Skeletal muscle satellite cell (primary cell): ENCODE results near the gene LEKR1.
"Not testable (repeated sequence)": the region's sequence is repeated elsewhere in the genome, so short reads cannot be mapped to it uniquely, and the experiment has no call there.

Experiments used
- H3K27me3 ChIP-seq: 2 replicates; pipeline ENCODE4 v1.7.0; 2013; ENCODE audit warnings: low read length; ENCODE audit not compliant: control insufficient read depth, insufficient read depth
- H3K36me3 ChIP-seq: 2 replicates; pipeline ENCODE4 v1.7.0; 2013; ENCODE audit warnings: mild to moderate bottlenecking, control low read depth, low read length; ENCODE audit not compliant: insufficient read depth
- H3K4me1 ChIP-seq: 2 replicates; pipeline ENCODE4 v1.7.0; 2013; ENCODE audit warnings: low read length; ENCODE audit not compliant: control insufficient read depth, insufficient read depth
- H3K4me2 ChIP-seq: 2 replicates; pipeline ENCODE4 v1.7.0; 2013; ENCODE audit warnings: mild to moderate bottlenecking, low read length
- H3K4me3 ChIP-seq: 2 replicates; pipeline ENCODE4 v1.7.0; 2013; ENCODE audit warnings: low read length
- H3K9ac ChIP-seq: 2 replicates; pipeline ENCODE4 v1.7.0; 2013; ENCODE audit warnings: mild to moderate bottlenecking, low read depth, low read length, moderate library complexity
- H3K9me3 ChIP-seq: replicated peaks from 2 replicates; pipeline ENCODE4 v1.7.0; 2013; ENCODE audit warnings: mild to moderate bottlenecking, control low read depth, low read length

The LEKR1 gene

DNA sequence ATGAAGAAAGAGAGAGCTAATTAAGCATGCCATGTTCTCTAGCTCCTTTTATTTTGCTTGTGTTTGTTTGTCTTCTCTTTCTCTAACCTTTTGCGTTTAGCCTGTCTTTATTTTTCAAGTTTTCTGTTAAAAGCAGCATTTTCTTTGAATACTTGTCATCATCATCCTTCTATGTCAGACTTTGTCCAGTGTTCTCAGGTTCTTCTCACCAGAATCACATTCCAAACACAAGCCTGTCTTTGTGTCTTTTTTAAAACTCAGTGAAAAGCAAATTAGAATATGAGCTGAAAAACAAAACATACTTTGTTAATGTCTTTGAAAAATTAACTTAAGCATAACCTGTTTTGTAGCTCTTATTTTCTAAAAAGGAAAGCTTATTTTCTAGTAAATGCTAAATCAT lies 62.4 kb downstream of the LEKR1 start:
- Histone ChIP-seq H3K9me3 (peaks cover 3% of the 10 kb centered on the region), H3K27me3 (no peaks in the 10 kb centered on the region), H3K4me2 (no peak overlapping the region), H3K36me3 (no peaks in the 10 kb centered on the region), H3K4me3 (no peak overlapping the region), H3K4me1 (peaks cover 6% of the 10 kb centered on the region), H3K9ac (no peak overlapping the region)

DNA sequence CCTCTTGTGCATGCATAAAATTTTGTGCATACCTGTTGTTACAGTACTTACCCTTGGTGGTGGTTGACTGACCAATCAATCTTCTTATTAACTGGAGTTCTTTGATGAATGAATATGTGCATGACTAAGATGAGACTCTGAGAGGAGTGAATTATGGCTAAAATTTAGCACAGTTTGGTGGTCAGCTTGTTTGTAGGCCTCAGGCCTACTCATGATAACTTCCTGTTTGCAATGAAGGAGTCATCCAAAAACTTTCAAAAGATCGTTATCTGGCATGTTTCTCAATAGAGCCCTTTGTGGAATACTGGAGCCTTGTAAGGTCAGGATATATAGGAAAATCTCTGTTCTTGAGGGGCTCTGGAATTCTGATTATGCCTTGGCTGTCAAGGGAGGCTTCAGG lies 66.5 kb downstream of the LEKR1 start:
- Histone ChIP-seq H3K4me1 (peaks cover 6% of the 10 kb centered on the region), H3K27me3 (no peaks in the 10 kb centered on the region), H3K9me3 (no peaks in the 10 kb centered on the region), H3K36me3 (no peaks in the 10 kb centered on the region), H3K4me3 (no peak overlapping the region), H3K4me2 (no peak overlapping the region), H3K9ac (no peak overlapping the region)

DNA sequence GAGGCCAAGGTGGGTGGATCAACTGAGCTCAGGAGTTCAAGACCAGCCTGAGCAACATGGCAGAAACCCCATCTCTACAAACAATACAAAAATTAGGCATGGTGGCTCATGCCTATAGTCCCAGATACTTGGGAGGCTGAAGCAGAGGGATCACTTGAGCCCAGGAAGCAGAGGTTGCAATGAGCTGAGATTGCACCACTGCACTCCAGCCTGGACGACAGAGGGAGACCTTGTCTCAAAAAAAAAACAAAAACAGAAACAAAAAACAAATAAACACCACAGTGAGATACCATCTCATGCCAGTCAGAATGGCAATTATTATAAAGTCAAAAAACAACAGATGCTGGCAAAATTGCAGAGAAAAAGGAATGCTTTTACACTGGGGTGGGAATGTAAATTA lies 69.2 kb downstream of the LEKR1 start:
- H3K27me3 ChIP-seq, H3K36me3 ChIP-seq, H3K9me3 ChIP-seq, H3K4me3 ChIP-seq, H3K9ac ChIP-seq, H3K4me2 ChIP-seq: not testable (repeated sequence)
- H3K4me1 ChIP-seq, result peaks cover 14% of the 10 kb centered on the region

DNA sequence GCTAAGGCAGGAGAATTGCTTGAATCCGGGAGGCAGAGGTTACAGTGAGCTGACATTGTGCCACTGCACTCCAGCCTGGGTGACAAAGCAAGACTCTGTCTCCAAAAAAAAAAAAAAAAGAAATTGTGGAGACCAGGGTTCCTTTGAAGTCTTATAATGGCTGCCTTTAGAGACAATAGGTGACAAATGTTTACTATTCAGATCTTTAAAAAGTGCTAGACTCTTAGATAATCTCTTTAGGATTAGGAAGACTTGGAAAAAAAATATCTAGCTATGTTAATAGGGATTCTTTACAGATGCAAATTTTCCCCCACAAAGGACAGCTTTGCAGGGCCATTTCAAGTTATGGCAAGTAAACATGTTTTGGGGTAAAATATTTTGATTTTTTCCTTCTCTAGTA lies 71.7 kb downstream of the LEKR1 start:
- H3K4me3 ChIP-seq, H3K36me3 ChIP-seq, H3K4me2 ChIP-seq, H3K9ac ChIP-seq, H3K9me3 ChIP-seq, H3K27me3 ChIP-seq: not testable (repeated sequence)
- peaks cover 11% of the 10 kb centered on the region for H3K4me1 ChIP-seq

DNA sequence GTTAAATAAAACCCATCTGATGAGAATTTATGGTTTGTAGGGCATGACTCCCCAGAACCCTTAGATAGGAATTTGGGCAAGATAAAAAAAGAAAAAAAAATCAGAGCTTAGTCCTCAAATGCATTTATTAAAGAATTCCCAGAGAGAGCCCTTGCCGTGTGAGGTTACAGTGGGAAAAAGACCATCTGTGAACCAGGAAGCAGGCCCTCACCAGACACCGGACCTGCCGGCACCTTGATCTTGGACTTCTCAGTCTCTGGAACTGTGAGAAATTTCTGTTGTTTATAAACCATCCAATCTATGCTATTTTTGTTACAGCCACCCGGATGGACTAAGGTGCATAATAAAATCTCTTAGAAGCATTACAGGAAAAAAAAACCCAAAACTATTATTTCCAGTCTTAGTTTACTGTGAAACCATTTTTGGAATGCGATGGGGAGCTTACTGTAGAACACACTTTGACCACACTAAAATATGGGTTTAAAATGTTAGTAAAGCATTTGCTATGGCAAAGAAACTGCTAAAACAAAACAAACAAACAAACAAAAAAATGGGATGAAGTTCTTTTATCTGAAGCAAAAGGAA lies 72.2 kb downstream of the LEKR1 start:
- Histone ChIP-seq H3K27me3 (no peaks in the 10 kb centered on the region), H3K4me2 (no peak overlapping the region), H3K4me1 (peaks cover 9% of the 10 kb centered on the region), H3K9me3 (no peaks in the 10 kb centered on the region), H3K36me3 (no peaks in the 10 kb centered on the region), H3K4me3 (no peak overlapping the region), H3K9ac (no peak overlapping the region)

DNA sequence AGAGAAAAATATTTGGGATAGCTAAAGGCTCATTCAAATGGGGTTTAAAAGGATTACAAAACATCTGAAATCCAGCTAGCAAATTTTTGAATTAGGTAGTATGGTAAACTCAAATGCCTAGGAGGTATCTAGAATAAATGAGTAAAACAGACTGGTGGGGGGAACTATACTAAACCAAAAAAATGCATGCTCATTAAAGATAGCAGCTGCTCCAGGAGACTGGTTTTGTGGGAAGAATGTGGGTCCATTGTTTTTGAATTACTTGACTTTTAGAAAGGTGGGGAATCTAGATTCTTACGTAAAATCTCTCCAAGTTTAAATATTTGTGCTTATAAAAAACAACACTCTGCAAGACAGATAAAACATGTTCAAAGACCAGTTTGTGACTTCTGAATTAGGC lies 73.8 kb downstream of the LEKR1 start:
- Histone ChIP-seq H3K9me3 (no peaks in the 10 kb centered on the region), H3K4me3 (no peak overlapping the region), H3K4me2 (no peak overlapping the region), H3K4me1 (peaks cover 9% of the 10 kb centered on the region), H3K9ac (no peak overlapping the region), H3K27me3 (no peaks in the 10 kb centered on the region), H3K36me3 (no peaks in the 10 kb centered on the region)

DNA sequence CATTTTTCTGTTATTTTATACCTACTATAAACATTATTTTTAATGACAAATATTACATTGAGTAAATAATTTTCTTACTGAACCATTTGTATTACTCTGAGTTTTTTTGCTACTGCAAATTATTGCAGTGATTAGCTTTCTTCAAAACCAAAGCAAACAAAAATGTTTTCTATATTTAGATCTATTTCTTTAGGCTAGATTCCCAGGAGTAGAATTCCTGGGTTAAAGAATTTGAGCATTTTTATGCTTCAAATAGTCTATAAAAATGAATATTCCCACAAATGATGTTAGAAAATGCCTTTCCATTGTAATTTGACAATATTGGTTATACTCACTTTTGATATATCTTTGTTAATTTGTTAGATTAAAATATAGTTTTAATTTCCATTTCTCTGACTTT lies 76.8 kb downstream of the LEKR1 start:
- H3K4me1 ChIP-seq, result peaks cover 9% of the 10 kb centered on the region
- no peak overlapping the region for H3K9ac ChIP-seq
- no peak overlapping the region for H3K4me3 ChIP-seq
- no peaks in the 10 kb centered on the region for H3K36me3 ChIP-seq
- H3K9me3 ChIP-seq, result no peaks in the 10 kb centered on the region
- H3K4me2 ChIP-seq, result no peak overlapping the region
- H3K27me3 ChIP-seq, result no peaks in the 10 kb centered on the region

DNA sequence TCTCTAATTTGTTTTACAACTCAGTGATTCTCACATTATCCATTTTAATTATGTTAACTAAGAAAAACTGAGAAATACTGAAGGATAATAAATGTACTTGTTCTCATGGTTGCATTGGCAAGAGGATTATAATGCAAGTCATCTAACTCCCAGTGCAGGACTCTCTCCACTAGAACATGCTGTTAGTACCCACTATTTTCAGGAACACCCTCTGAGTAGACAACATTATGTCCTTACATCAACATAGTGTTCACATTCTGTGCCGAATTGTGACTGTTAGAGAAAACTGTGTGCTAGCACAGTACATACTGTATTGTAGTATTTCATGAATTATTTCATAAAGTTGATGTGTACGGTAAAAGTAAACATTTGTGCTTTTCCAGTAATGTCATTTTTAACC lies 80.1 kb downstream of the LEKR1 start:
- Histone ChIP-seq H3K27me3 (no peaks in the 10 kb centered on the region), H3K36me3 (no peaks in the 10 kb centered on the region), H3K4me2 (no peak overlapping the region), H3K9me3 (no peaks in the 10 kb centered on the region), H3K9ac (no peak overlapping the region), H3K4me1 (peaks cover 2% of the 10 kb centered on the region), H3K4me3 (no peak overlapping the region)

DNA sequence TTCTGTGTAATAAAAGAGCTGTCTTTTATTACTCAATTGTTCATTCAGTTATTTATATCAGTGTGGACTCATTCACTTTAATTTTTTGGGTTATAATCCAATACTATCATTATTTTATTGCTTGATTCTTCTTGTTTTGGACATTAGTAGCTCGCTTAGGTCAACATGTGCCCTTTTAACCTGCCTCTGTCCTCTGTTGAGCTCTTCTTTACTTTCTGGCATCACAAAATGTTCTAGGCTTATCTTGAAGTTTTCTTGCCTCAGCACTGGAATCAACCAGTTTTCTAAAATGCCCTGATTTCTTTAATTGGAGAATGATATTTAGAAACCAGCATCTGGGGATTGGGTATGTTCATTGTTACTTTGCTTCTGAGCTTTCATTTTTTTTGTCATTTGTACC lies 82.2 kb downstream of the LEKR1 start:
- no peak overlapping the region for H3K4me3 ChIP-seq
- H3K27me3 ChIP-seq, result no peaks in the 10 kb centered on the region
- H3K9me3 ChIP-seq, result no peaks in the 10 kb centered on the region
- H3K4me2 ChIP-seq, result no peak overlapping the region
- no peak overlapping the region for H3K9ac ChIP-seq
- H3K36me3 ChIP-seq, result no peaks in the 10 kb centered on the region
- no peaks in the 10 kb centered on the region for H3K4me1 ChIP-seq

DNA sequence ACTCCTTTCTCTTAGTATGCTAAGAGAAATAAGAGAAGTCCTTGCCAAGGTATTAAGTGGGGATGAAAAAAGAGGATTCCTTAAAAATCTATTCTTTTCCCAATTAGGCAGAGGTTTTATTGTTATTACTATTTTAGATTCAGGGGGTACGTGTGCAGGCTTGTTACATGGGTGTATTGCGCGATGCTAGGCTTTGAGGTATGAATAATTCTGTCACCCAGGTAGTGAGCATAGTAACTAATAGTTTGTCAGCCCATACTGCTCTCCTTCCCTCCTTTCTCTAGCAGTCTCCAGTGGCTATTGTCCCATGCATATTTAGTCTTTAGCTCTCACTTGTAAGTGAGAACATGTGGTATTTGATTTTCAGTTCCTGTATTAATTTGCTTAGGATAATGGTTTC lies 83.9 kb downstream of the LEKR1 start:
- Histone ChIP-seq H3K9ac (no peak overlapping the region), H3K4me2 (no peak overlapping the region), H3K4me3 (no peak overlapping the region), H3K9me3 (no peaks in the 10 kb centered on the region), H3K36me3 (no peaks in the 10 kb centered on the region), H3K4me1 (no peaks in the 10 kb centered on the region), H3K27me3 (no peaks in the 10 kb centered on the region)

DNA sequence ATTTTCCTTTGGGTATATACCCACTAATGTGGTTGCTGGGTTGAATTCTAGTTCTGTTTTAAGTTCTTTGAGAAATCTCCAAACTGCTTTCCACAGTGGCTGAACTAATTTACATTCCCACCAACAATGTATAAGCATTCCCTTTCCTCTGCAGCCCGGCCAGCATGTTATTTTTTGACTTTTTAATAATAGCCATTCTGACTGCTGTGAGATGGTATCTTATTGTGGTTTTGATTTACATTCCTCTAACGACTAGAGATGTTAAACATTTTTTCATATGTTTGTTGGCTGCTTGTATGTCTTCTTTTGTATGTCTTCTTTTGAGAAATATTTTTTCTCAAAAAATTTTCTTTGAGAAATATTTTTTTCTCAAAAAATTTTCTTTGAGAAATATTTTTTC lies 84.7 kb downstream of the LEKR1 start:
- H3K9me3 ChIP-seq, H3K4me1 ChIP-seq, H3K27me3 ChIP-seq, H3K4me3 ChIP-seq, H3K9ac ChIP-seq, H3K4me2 ChIP-seq, H3K36me3 ChIP-seq: not testable (repeated sequence)

DNA sequence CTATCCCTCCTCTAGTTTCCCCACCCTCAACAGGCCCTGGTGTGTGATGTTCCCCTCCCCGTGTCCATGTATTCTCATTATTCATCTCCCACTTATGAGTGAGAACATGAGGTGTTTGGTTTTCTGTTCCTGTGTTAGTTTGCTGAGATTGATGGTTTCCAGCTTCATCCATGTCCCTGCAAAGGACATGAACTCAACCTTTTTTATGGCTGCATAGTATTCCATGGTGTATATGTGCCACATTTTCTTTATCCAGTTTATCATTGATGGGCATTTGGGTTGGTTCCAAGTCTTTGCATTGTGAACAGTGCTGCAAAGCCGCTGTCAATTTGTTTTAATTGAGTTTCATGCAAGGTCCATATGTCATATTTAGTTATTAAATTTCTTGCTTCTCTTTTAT lies 88.1 kb downstream of the LEKR1 start:
- H3K27me3 ChIP-seq, H3K4me2 ChIP-seq, H3K9ac ChIP-seq, H3K4me3 ChIP-seq, H3K9me3 ChIP-seq, H3K36me3 ChIP-seq, H3K4me1 ChIP-seq: not testable (repeated sequence)
